Subcutaneous adipose tissue (tissue), 4 donors: ENCODE results near the gene ADAMTSL3. TPM values are rescaled to one million over a fixed set of nuclear protein-coding genes. Genes with fewer than 3 reads are reported as not detected.

ENCODE experiments used
- CTCF ChIP-seq: fragments of 450-650 bp; IDR thresholded peaks from one replicate; pipeline ENCODE4 v1.5.1; 2016; ENCODE audit warnings: low read depth, mild to moderate bottlenecking, control low read depth, antibody characterized with exemption, moderate library complexity
- total RNA-seq, 4 donors: library from RNA; depleted of rRNA; stranded (reverse); fragments of >200 nt; gene quantifications; one replicate each; pipeline ENCODE4 v1.1.0, GENCODE V29; 2016

The ADAMTSL3 gene
- total RNA-seq, 4 donors from 2014 or later: 1.5 to 4.0 (median 2.3) TPM

- TF ChIP-seq CTCF: no peak
Observed at GRCh38 chr15:83732196-83732595, 78.3 kb downstream of the ADAMTSL3 start.

- TF ChIP-seq CTCF: no peak
Observed at GRCh38 chr15:83732770-83733169, 78.8 kb downstream of the ADAMTSL3 start.

GRCh38 chr15:83733206-83733605, 79.3 kb downstream of the ADAMTSL3 start:
- TF ChIP-seq CTCF: no peak

- no peak for TF ChIP-seq CTCF
Observed at GRCh38 chr15:83733691-83734090, 79.8 kb downstream of the ADAMTSL3 start.

GRCh38 chr15:83734487-83734886, 80.6 kb downstream of the ADAMTSL3 start:
- no peak for TF ChIP-seq CTCF

GRCh38 chr15:83739629-83740028, 85.7 kb downstream of the ADAMTSL3 start:
- no peak for TF ChIP-seq CTCF

- TF ChIP-seq CTCF: no peak
Observed at GRCh38 chr15:83745771-83746170, 91.8 kb downstream of the ADAMTSL3 start.

- no peak for TF ChIP-seq CTCF
Observed at GRCh38 chr15:83746231-83746630, 92.3 kb downstream of the ADAMTSL3 start.
